WERI-Rb-1 (cell line): ENCODE measurements around the gene TMEM37.

Experiments used
- DNase-seq: peaks from one replicate; pipeline ENCODE4 v3.0.0-alpha.2; 2020
- H3K27ac ChIP-seq: fragments of 250-450 bp; sonication (Bioruptor Pico); 2 replicates; pipeline ENCODE4 v1.5.1; 2020; ENCODE audit warnings: mild to moderate bottlenecking, moderate library complexity
- H3K27me3 ChIP-seq: fragments of 250-450 bp; sonication (Bioruptor Pico); 2 replicates; pipeline ENCODE4 v1.5.1; 2021; ENCODE audit warnings: mild to moderate bottlenecking, low read depth, moderate library complexity; ENCODE audit not compliant: insufficient read depth, severe bottlenecking
- H3K36me3 ChIP-seq: fragments of 250-450 bp; sonication (Bioruptor Pico); 2 replicates; pipeline ENCODE4 v1.5.1; 2020; ENCODE audit warnings: mild to moderate bottlenecking, moderate library complexity
- H3K4me3 ChIP-seq: 2 replicates; pipeline ENCODE4 v1.5.1; 2011; ENCODE audit warnings: low read depth, mild to moderate bottlenecking, control low read depth, low read length
- H3K9me3 ChIP-seq: fragments of 250-450 bp; sonication (Bioruptor Pico); 2 replicates; pipeline ENCODE4 v1.5.1; 2021; ENCODE audit warnings: mild to moderate bottlenecking, moderate library complexity; ENCODE audit not compliant: severe bottlenecking
- TF ChIP-seq, protein P1 (sequence below): IDR thresholded peaks from 2 replicates; pipeline ENCODE4 v1.5.1; 2011; ENCODE audit warnings: low read depth, mild to moderate bottlenecking, control low read depth, inconsistent platforms, low read length

The TMEM37 gene

DNA sequence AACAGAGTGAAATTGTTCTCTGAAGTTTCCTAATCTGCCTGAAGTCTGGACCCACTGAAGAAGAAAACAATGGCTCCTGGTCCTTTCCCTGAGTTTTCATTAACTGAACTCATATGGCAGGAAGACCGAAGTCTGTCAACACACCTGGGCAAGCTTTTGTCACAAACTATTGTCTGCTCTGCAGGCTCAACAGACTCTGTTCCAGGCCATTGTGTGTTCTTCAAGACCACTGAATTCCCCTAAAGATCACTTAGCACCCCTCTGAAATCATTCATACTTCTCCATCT lies 6.6 kb upstream of the TMEM37 start:
- H3K9me3 ChIP-seq = no peaks in the 10 kb centered on the region
- TF ChIP-seq, protein P1, sequence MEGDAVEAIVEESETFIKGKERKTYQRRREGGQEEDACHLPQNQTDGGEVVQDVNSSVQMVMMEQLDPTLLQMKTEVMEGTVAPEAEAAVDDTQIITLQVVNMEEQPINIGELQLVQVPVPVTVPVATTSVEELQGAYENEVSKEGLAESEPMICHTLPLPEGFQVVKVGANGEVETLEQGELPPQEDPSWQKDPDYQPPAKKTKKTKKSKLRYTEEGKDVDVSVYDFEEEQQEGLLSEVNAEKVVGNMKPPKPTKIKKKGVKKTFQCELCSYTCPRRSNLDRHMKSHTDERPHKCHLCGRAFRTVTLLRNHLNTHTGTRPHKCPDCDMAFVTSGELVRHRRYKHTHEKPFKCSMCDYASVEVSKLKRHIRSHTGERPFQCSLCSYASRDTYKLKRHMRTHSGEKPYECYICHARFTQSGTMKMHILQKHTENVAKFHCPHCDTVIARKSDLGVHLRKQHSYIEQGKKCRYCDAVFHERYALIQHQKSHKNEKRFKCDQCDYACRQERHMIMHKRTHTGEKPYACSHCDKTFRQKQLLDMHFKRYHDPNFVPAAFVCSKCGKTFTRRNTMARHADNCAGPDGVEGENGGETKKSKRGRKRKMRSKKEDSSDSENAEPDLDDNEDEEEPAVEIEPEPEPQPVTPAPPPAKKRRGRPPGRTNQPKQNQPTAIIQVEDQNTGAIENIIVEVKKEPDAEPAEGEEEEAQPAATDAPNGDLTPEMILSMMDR = no peak
- H3K27me3 ChIP-seq = no peaks in the 10 kb centered on the region
- no peak overlapping the region for H3K4me3 ChIP-seq
- DNase-seq = no peak
- no peaks in the 10 kb centered on the region for H3K36me3 ChIP-seq
- H3K27ac ChIP-seq = no peak overlapping the region

DNA sequence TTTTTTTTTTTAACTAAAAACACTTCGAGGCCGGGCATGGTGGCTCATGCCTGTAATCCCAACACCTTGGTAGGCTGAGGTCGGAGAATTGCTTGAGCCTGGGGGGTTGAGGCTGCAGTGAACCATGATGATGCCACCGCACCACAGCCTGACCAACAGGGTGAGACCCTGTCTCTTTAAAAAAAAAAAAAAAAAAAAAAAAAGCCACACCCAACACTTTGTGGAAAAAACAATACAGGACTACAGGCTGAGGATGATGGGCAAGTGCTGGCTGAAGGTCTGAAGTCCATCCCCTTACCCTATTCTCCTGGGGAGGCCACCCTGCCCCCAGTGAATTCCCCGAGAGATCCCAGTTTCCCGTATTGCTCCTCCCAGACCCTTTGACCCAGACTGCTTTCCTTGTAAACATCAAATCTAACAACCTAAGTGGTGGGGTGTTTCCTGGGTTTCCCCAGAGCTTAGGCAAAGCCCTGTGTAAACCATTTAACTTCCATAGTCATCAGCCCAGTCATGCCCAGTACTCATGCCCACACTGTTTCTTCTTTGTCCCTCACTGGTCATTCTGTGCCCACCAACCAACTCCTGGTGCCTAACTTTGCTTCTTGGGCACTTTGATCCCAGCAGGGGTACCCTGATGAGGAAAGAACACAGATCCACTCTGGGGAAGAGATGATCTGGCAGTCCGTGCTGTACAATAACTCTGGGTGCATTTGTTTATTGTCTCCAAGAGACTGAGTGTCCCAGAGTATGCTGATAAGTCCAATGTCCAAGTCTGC lies 5.8 kb upstream of the TMEM37 start:
- TF ChIP-seq, protein P1 = no peak
- no peak overlapping the region for H3K4me3 ChIP-seq
- DNase-seq = no peak

DNA sequence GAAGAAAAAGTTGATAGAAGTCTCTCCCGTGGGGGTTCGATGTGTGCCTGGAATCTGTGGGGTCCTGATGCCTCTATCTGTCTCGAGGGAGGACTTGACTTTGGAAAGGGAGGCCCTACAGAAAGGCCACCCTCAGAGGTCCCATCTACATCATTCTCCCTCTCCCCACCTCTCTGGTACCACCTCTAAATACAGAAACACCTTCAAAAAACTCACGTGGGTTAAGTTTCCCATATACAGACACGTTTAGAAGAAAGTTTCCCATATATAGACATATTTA lies 5.3 kb upstream of the TMEM37 start:
- Histone ChIP-seq H3K36me3 (no peaks in the 10 kb centered on the region), H3K27ac (no peak overlapping the region), H3K27me3 (no peaks in the 10 kb centered on the region), H3K4me3 (no peak overlapping the region), H3K9me3 (no peaks in the 10 kb centered on the region)
- DNase-seq = no peak
- TF ChIP-seq, protein P1 = no peak

More for the DNA sequence above, 5.8 kb upstream of the TMEM37 start:
- Histone ChIP-seq H3K27ac (no peak overlapping the region), H3K9me3 (no peaks in the 10 kb centered on the region), H3K27me3 (no peaks in the 10 kb centered on the region), H3K36me3 (no peaks in the 10 kb centered on the region)

DNA sequence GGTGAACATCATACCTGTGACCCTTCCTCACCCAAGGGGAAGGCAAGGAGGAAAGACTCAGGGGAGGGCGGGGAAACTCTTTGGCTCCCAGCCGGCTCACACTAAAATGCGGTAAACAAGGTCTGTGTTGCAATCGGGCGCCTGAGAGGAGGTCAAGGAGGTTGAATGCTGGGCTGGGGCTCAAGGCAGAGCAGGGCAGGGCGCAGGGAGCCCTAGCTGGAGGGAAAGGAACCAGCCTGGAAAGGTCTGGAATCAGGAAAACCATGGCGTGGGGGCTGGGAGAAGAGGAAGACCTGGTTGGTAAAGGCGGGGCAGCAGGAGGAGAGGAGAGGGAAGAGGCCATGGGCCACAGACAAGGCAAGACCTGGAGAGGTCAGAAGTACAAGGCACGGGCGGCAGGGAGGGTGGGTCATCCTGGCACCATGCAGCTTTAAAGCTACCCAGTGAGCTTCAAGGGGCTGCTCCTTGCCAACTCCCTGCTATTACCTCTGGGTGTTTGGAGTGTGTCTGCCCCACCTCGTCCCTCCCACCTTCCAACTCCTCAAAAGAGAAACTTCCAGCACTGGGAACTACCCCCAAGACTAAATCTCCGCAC lies 4.8 kb upstream of the TMEM37 start:
- Histone ChIP-seq H3K27me3 (no peaks in the 10 kb centered on the region), H3K4me3 (no peak overlapping the region), H3K27ac (no peak overlapping the region), H3K36me3 (no peaks in the 10 kb centered on the region), H3K9me3 (no peaks in the 10 kb centered on the region)
- TF ChIP-seq, protein P1 = no peak
- DNase-seq = no peak

DNA sequence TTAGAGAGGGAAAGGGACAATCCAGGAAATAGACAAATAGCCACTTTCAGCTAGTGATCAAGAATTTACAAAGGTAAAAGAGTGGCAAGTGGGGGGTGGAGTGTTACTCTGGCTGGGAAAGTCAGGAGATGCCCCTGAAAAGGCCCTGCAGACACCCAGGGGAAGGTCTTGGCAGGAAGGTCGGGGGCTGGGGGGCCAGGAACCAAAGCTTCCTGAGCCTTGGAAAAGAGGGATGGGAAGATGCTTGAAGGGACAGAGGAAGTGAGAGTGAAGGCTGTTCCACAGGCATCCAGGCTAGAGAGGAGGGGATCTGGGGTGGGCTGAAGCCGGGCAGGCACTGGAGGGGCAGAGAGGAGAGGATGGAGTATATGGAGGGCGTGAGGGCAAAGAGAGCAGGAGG lies 3.9 kb upstream of the TMEM37 start:
- no peaks in the 10 kb centered on the region for H3K36me3 ChIP-seq
- DNase-seq = no peak
- H3K9me3 ChIP-seq = no peaks in the 10 kb centered on the region
- no peaks in the 10 kb centered on the region for H3K27me3 ChIP-seq
- no peak overlapping the region for H3K27ac ChIP-seq
- no peak overlapping the region for H3K4me3 ChIP-seq
- TF ChIP-seq, protein P1 = no peak
